ENCODE data around the gene CCDC91. TPM values are rescaled to one million over a fixed set of nuclear protein-coding genes. Genes with fewer than 3 reads are reported as not detected.

The CCDC91 gene
- total RNA-seq, 6 experiments from 2014 or later = 10.0 to 21.5 (median 13.9) TPM

- DNase-seq (peak in 1 of 3 donors; percentile 46), ATAC-seq (peak; percentile 79 to 95 (median 91))
- H3K27ac ChIP-seq = no peak overlapping the region
- no peaks in the 10 kb centered on the region for H3K4me1 ChIP-seq
- no peak for TF ChIP-seq CTCF (IDR thresholded peaks at IDR 0.05)
- no peak for TF ChIP-seq POLR2A (IDR thresholded peaks at IDR 0.05)
- WGBS (ENCODE audit: insufficient coverage, low coverage, low lambda C conversion rate, missing lambda C conversion rate) = 29% methylated on average over 2 of the region's 2 CpGs
- no peaks in the 10 kb centered on the region for H3K9me3 ChIP-seq
- H3K27me3 ChIP-seq = no peaks in the 10 kb centered on the region
- no peaks in the 10 kb centered on the region for H3K36me3 ChIP-seq
- no peak overlapping the region for H3K4me3 ChIP-seq
- intact Hi-C loops (cut with DNase I) = no loop called here
Observed at GRCh38 chr12:28242129-28242495, 51.9 kb downstream of the CCDC91 start.

GRCh38 chr12:28242496-28243309, 52.4 kb downstream of the CCDC91 start:
- intact Hi-C loops (cut with DNase I) = no loop called here
- TF ChIP-seq POLR2A (IDR thresholded peaks at IDR 0.05) (no peak), CTCF (IDR thresholded peaks at IDR 0.05) (no peak)

GRCh38 chr12:28243310-28243633, 53.0 kb downstream of the CCDC91 start:
- Histone ChIP-seq H3K4me1 (no peaks in the 10 kb centered on the region), H3K9me3 (no peaks in the 10 kb centered on the region), H3K36me3 (no peaks in the 10 kb centered on the region), H3K27ac (no peak overlapping the region), H3K4me3 (no peak overlapping the region), H3K27me3 (no peaks in the 10 kb centered on the region)
- DNase-seq = no peak
- WGBS (ENCODE audit: insufficient coverage, low coverage, low lambda C conversion rate, missing lambda C conversion rate) = 75% methylated on average over 2 of the region's 2 CpGs
- intact Hi-C loops (cut with DNase I) = no loop called here
- TF ChIP-seq POLR2A (IDR thresholded peaks at IDR 0.05) = no peak
- no peak for ATAC-seq

More at GRCh38 chr12:28242496-28243309, 52.4 kb downstream of the CCDC91 start:
- no peak overlapping the region for H3K4me3 ChIP-seq
- ATAC-seq (peak in 1 of 4 donors; percentile 21), DNase-seq (no peak)
- H3K9me3 ChIP-seq = no peaks in the 10 kb centered on the region
- H3K36me3 ChIP-seq = no peaks in the 10 kb centered on the region
- WGBS (ENCODE audit: insufficient coverage, low coverage, low lambda C conversion rate, missing lambda C conversion rate) = 66% methylated on average over 5 of the region's 9 CpGs
- no peaks in the 10 kb centered on the region for H3K27me3 ChIP-seq
- H3K27ac ChIP-seq = no peak overlapping the region
- H3K4me1 ChIP-seq = no peaks in the 10 kb centered on the region

GRCh38 chr12:28247806-28248205, 57.5 kb downstream of the CCDC91 start:
- Histone ChIP-seq H3K4me1 (no peaks in the 10 kb centered on the region), H3K36me3 (no peaks in the 10 kb centered on the region), H3K27me3 (no peaks in the 10 kb centered on the region), H3K27ac (no peak overlapping the region), H3K4me3 (no peak overlapping the region), H3K9me3 (no peaks in the 10 kb centered on the region)
- no peak for DNase-seq
- WGBS (ENCODE audit: insufficient coverage, low coverage, low lambda C conversion rate, missing lambda C conversion rate) = 64% methylated on average over 4 of the region's 7 CpGs
- intact Hi-C loops (cut with DNase I) = no loop called here
- ATAC-seq = no peak
- TF ChIP-seq CTCF (IDR thresholded peaks at IDR 0.05) (no peak), POLR2A (IDR thresholded peaks at IDR 0.05) (no peak)

GRCh38 chr12:28248555-28249145, 58.4 kb downstream of the CCDC91 start:
- Histone ChIP-seq H3K27ac (no peak overlapping the region), H3K9me3 (no peaks in the 10 kb centered on the region), H3K4me3 (no peak overlapping the region), H3K4me1 (no peaks in the 10 kb centered on the region), H3K36me3 (no peaks in the 10 kb centered on the region), H3K27me3 (no peaks in the 10 kb centered on the region)
- TF ChIP-seq CTCF (IDR thresholded peaks at IDR 0.05) (no peak), POLR2A (IDR thresholded peaks at IDR 0.05) (no peak)
- no peak for DNase-seq
- ATAC-seq = peak in 1 of 4 donors; percentile 38
- intact Hi-C loops (cut with DNase I) = no loop called here
